H1 (cell line): Measurements from ENCODE around the gene FAAP100. TPM values are rescaled to one million over a fixed set of nuclear protein-coding genes. Genes with fewer than 3 reads are reported as not detected.

Experiments used
- CTCF ChIA-PET: fragments of 300-600 bp; sonication (Branson Sonifier 250); formaldehyde crosslinking; loops from one replicate; lab custom pipeline; 2021; ENCODE audit not compliant: partially characterized antibody; lab: Charles Lee
- POLR2A ChIA-PET: fragments of 300-600 bp; sonication (Branson Sonifier 250); formaldehyde crosslinking; loops from one replicate; lab custom pipeline; 2021; ENCODE audit warnings: inconsistent platforms; ENCODE audit not compliant: partially characterized antibody; lab: Charles Lee
- DNase-seq, 2 experiments: peaks; one replicate each; pipeline versions ENCODE4 v3.0.0 to v3.0.0-alpha.2; 2010 to 2022; ENCODE audit warnings: low spot score in 2 of 2, low read depth in 1 of 2, mixed read lengths in 1 of 2
- FAIRE-seq: peaks from 2 replicates; lab custom pipeline; 2011; peaks lifted over from hg19 to GRCh38; lab: Jason Lieb, UNC
- H2AFZ ChIP-seq: 2 replicates; pipeline ENCODE4 v1.8.1; 2012; ENCODE audit warnings: low read length, inconsistent platforms
- H2AK5ac ChIP-seq: 2 replicates; pipeline ENCODE4 v1.6.1; 2013; ENCODE audit warnings: low read depth, low read length
- H2BK120ac ChIP-seq: replicated peaks from 2 replicates; pipeline ENCODE3; 2013; ENCODE audit warnings: low read depth, low read length, inconsistent platforms
- H2BK12ac ChIP-seq: 2 replicates; pipeline ENCODE4 v1.6.1; 2013; ENCODE audit warnings: low read depth, low read length
- H2BK15ac ChIP-seq: 2 replicates; pipeline ENCODE4 v1.6.1; 2013; ENCODE audit warnings: low read length
- H2BK20ac ChIP-seq: 2 replicates; pipeline ENCODE4 v1.6.1; 2013; ENCODE audit warnings: low read length
- H2BK5ac ChIP-seq: 2 replicates; pipeline ENCODE4 v1.6.1; 2013; ENCODE audit warnings: low read depth, low read length
- H3K14ac ChIP-seq: 2 replicates; pipeline ENCODE4 v1.6.1; 2013; ENCODE audit warnings: inconsistent platforms; ENCODE audit not compliant: insufficient read length
- H3K18ac ChIP-seq: 2 replicates; pipeline ENCODE4 v1.6.1; 2013; ENCODE audit warnings: low read length; ENCODE audit errors: extremely low read depth
- H3K23ac ChIP-seq: 2 replicates; pipeline ENCODE4 v1.6.1; 2013; ENCODE audit warnings: inconsistent platforms; ENCODE audit not compliant: insufficient read length
- H3K23me2 ChIP-seq: 2 replicates; pipeline ENCODE4 v1.6.1; 2013; ENCODE audit warnings: low read depth, low read length
- H3K27ac ChIP-seq: 2 replicates; pipeline ENCODE4 v1.6.1; 2011; ENCODE audit warnings: low read depth, low read length, inconsistent platforms
- H3K27me3 ChIP-seq, 4 experiments: replicated peaks in 1 of 4; 1 replicate in 1 of 4; 2 replicates in 3 of 4; pipeline versions ENCODE4 v1.6.1 to v1.8.1; 2011 to 2013; ENCODE audit warnings: low read length in 3 of 4, mild to moderate bottlenecking in 3 of 4, inconsistent platforms in 2 of 4, mixed read lengths in 2 of 4, moderate library complexity in 1 of 4; ENCODE audit not compliant: control insufficient read depth in 3 of 4, insufficient read depth in 3 of 4; ENCODE audit errors: extremely low read depth in 1 of 4
- H3K36me3 ChIP-seq, 4 experiments: 2 replicates each; pipeline versions ENCODE4 v1.6.1 to v1.8.1; 2011 to 2013; ENCODE audit warnings: mild to moderate bottlenecking in 4 of 4, low read length in 3 of 4, moderate library complexity in 2 of 4, control low read depth in 1 of 4, inconsistent platforms in 1 of 4; ENCODE audit not compliant: insufficient read depth in 4 of 4, control insufficient read depth in 2 of 4
- H3K4ac ChIP-seq: replicated peaks from 2 replicates; pipeline ENCODE3; 2013; ENCODE audit warnings: low read length, low read depth, mixed read lengths, inconsistent platforms; ENCODE audit not compliant: insufficient read length
- H3K4me1 ChIP-seq, 4 experiments: replicated peaks in 1 of 4; 1 replicate in 1 of 4; 2 replicates in 3 of 4; pipeline versions ENCODE4 v1.6.1 to v1.8.1; 2011 to 2013; ENCODE audit warnings: low read length in 3 of 4, inconsistent platforms in 2 of 4, mixed read lengths in 1 of 4; ENCODE audit not compliant: insufficient read depth in 4 of 4, control insufficient read depth in 3 of 4
- H3K4me2 ChIP-seq, 2 experiments: 2 replicates each; pipeline versions ENCODE4 v1.6.1 to v1.8.1; 2011 to 2013; ENCODE audit warnings: low read depth in 2 of 2, low read length in 2 of 2, control low read depth in 1 of 2, inconsistent platforms in 1 of 2, mild to moderate bottlenecking in 1 of 2; ENCODE audit not compliant: insufficient read depth in 1 of 2
- H3K4me3 ChIP-seq, 4 experiments: fragments of 200-600, 300-600 bp in 1 of 4; sonication (generic), shearing (Covaris generic), sonication (Bioruptor Twin) in 1 of 4; 2 replicates each; pipeline versions ENCODE4 v1.5.1 to v1.8.1; 2011 to 2016; ENCODE audit warnings: low read length in 4 of 4, low read depth in 3 of 4, control low read depth in 2 of 4, inconsistent platforms in 2 of 4, mild to moderate bottlenecking in 2 of 4, mixed read lengths in 1 of 4, moderate library complexity in 1 of 4; ENCODE audit not compliant: insufficient read depth in 2 of 4; ENCODE audit errors: extremely low read depth in 1 of 4
- H3K56ac ChIP-seq: replicated peaks from 2 replicates; pipeline ENCODE3; 2013; ENCODE audit warnings: low read depth, mild to moderate bottlenecking, mixed read lengths, low read length, inconsistent platforms; ENCODE audit not compliant: insufficient read length
- H3K79me1 ChIP-seq: 2 replicates; pipeline ENCODE4 v1.6.1; 2013; ENCODE audit warnings: low read depth, low read length, control low read depth
- H3K79me2 ChIP-seq, 2 experiments: 2 replicates each; pipeline versions ENCODE4 v1.6.1 to v1.8.1; 2012 to 2013; ENCODE audit warnings: low read length in 2 of 2, mild to moderate bottlenecking in 2 of 2, inconsistent platforms in 1 of 2; ENCODE audit not compliant: insufficient read depth in 2 of 2, control insufficient read depth in 1 of 2
- H3K9ac ChIP-seq, 4 experiments: replicated peaks in 1 of 4; 1 replicate in 1 of 4; 2 replicates in 3 of 4; pipeline versions ENCODE4 v1.6.1 to v1.8.1; 2011 to 2013; ENCODE audit warnings: low read depth in 3 of 4, low read length in 3 of 4, control low read depth in 2 of 4, mild to moderate bottlenecking in 2 of 4, moderate library complexity in 2 of 4, inconsistent platforms in 1 of 4; ENCODE audit errors: extremely low read depth in 1 of 4
- H3K9me3 ChIP-seq, 2 experiments: 2 replicates each; pipeline versions ENCODE4 v1.6.1 to v1.8.1; 2012 to 2013; ENCODE audit warnings: mild to moderate bottlenecking in 2 of 2, moderate library complexity in 2 of 2, control low read depth in 1 of 2, inconsistent platforms in 1 of 2, low read depth in 1 of 2, low read length in 1 of 2, mixed read lengths in 1 of 2; ENCODE audit not compliant: insufficient read depth in 2 of 2
- H4K20me1 ChIP-seq, 2 experiments: replicated peaks in 1 of 2; 2 replicates each; pipeline versions ENCODE3 to v1.8.1; 2011 to 2013; ENCODE audit warnings: inconsistent platforms in 2 of 2, low read length in 2 of 2, mild to moderate bottlenecking in 1 of 2; ENCODE audit not compliant: insufficient read depth in 2 of 2, control insufficient read depth in 1 of 2
- H4K5ac ChIP-seq: 2 replicates; pipeline ENCODE4 v1.6.1; 2013; ENCODE audit warnings: low read length, low read depth, mixed read lengths, inconsistent platforms; ENCODE audit not compliant: insufficient read length
- H4K8ac ChIP-seq: 2 replicates; pipeline ENCODE4 v1.8.0; 2013; ENCODE audit warnings: mild to moderate bottlenecking, moderate library complexity, low read length, inconsistent platforms; ENCODE audit not compliant: insufficient read depth; ENCODE audit errors: extremely low read depth
- H4K91ac ChIP-seq: replicated peaks from 2 replicates; pipeline ENCODE3; 2013; ENCODE audit warnings: low read length, mixed read lengths, inconsistent platforms; ENCODE audit not compliant: insufficient read length
- ATF2 ChIP-seq: IDR thresholded peaks from 2 replicates; pipeline ENCODE4 v1.6.1; 2012; ENCODE audit warnings: low read length, inconsistent platforms
- CHD1 ChIP-seq: IDR thresholded peaks from 2 replicates; pipeline ENCODE4 v1.6.1; 2012; ENCODE audit warnings: low read depth, low read length, improper control_type of control experiment
- JUN ChIP-seq: IDR thresholded peaks from 2 replicates; pipeline ENCODE4 v1.6.1; 2011; ENCODE audit warnings: low read depth, mild to moderate bottlenecking, improper control_type of control experiment, low read length
- POLR2A ChIP-seq, 2 experiments: IDR thresholded peaks; 1 replicate in 1 of 2; 2 replicates in 1 of 2; pipeline ENCODE4 v1.6.1; 2011; ENCODE audit warnings: low read depth in 2 of 2, low read length in 2 of 2, mild to moderate bottlenecking in 2 of 2; ENCODE audit errors: control extremely low read depth in 1 of 2
- SAP30 ChIP-seq: fragments of 300-600 bp; sonication (generic); IDR thresholded peaks from 2 replicates; pipeline ENCODE4 v1.7.1; 2012; ENCODE audit warnings: low read length, moderate library complexity, mild to moderate bottlenecking, inconsistent platforms; ENCODE audit not compliant: insufficient read depth, insufficient replicate concordance
- SIN3A ChIP-seq, 2 experiments: IDR thresholded peaks in 1 of 2; conservative IDR thresholded peaks in 1 of 2; 2 replicates each; pipeline ENCODE4 v1.6.1; 2011 to 2012; ENCODE audit warnings: low read length in 2 of 2, improper control_type of control experiment in 1 of 2, low read depth in 1 of 2, mild to moderate bottlenecking in 1 of 2
- SIRT6 ChIP-seq: IDR thresholded peaks from one replicate; pipeline ENCODE4 v1.7.1; 2012; ENCODE audit warnings: low read length, inconsistent platforms
- USF2 ChIP-seq: IDR thresholded peaks from 2 replicates; pipeline ENCODE4 v1.6.1; 2011; ENCODE audit warnings: low read length, improper control_type of control experiment
- WGBS, 2 experiments: shearing (Covaris generic) in 1 of 2; methylation state at CpG; one replicate each; pipeline versions ENCODE4 v1.1.6 to v1.1.7; 2013 to 2015; ENCODE audit warnings: low lambda C conversion rate in 2 of 2, mixed read lengths in 2 of 2, inconsistent platforms in 1 of 2, low coverage in 1 of 2, missing lambda C conversion rate in 1 of 2; ENCODE audit not compliant: insufficient replicate concordance in 2 of 2, insufficient coverage in 1 of 2, insufficient read length in 1 of 2; ENCODE audit errors: extremely low coverage in 1 of 2, missing lambda C conversion rate in 1 of 2; 5-methylcytosine and 5-hydroxymethylcytosine counted together
- polyA plus RNA-seq, 7 experiments: library from polyadenylated mRNA; depleted of rRNA in 3 of 7; stranded (reverse) in 5 of 7; unstranded in 2 of 7; fragments of >200 nt in 5 of 7; fragments of 200-250 nt in 2 of 7; gene quantifications; 1 replicate in 5 of 7; 2 replicates in 1 of 7; 4 replicates in 1 of 7; pipeline versions ENCODE4 v1.2.1 to v1.2.3, GENCODE V29; 2011 to 2013; ENCODE audit warnings: missing spikeins in 2 of 7, mixed read lengths in 2 of 7
- total RNA-seq: library from RNA; stranded (reverse); fragmentation: NEBNext Ultra II Directional; extraction: Animal tissue kit (Norgen Biotek cat#: 25700); gene quantifications from 2 replicates; pipeline ENCODE4 v1.2.1, GENCODE V29; 2021

The FAAP100 gene
- total and polyA plus RNA-seq, 2 of the 8 experiments (the other 6 are each of a cell fraction or from before 2014, with no cell fraction given): 23.2 to 41.8 TPM

GRCh38 chr17:81511804-81512561, 40.2 kb downstream of the FAAP100 start:
- H3K4me3 ChIP-seq: peak overlapping the region; percentile 75 to 93 (median 90)
- POLR2A ChIA-PET: interaction anchor here (0.6 to 35.8 kb wide), 25 partner anchors 4 to 419 kb away, joined by 3 to 1004 read pairs (median 5); partner anchors contain the start of genes ACTG1, BAHCC1, FAAP100 and FSCN2
- H2BK12ac ChIP-seq: no peak overlapping the region
- no peak overlapping the region for H3K23ac ChIP-seq
- H2AFZ ChIP-seq: no peak overlapping the region
- H2BK20ac ChIP-seq: no peak overlapping the region
- peaks cover 19 to 37% (median 31%) of the 10 kb centered on the region in 4 experiments; a peak in 7 of 8 replicates for H3K36me3 ChIP-seq
- H4K8ac ChIP-seq: peak overlapping the region; percentile 69
- peaks cover 19% of the 10 kb centered on the region for H3K79me1 ChIP-seq
- no peaks in the 10 kb centered on the region for H3K9me3 ChIP-seq
- FAIRE-seq (no peak), DNase-seq (no peak)
- peaks cover 23 to 31% of the 10 kb centered on the region in 2 experiments for H4K20me1 ChIP-seq
- peaks cover 24 to 45% of the 10 kb centered on the region in 2 experiments for H3K79me2 ChIP-seq
- H3K23me2 ChIP-seq: peaks cover 25% of the 10 kb centered on the region
- H3K18ac ChIP-seq: peak overlapping the region; percentile 78
- WGBS, 2 experiments: 3% methylated on average over 36 of the region's 62 CpGs; no CpG with 5 or more reads in 1 of the 2 experiments
- H3K14ac ChIP-seq: no peak overlapping the region
- peak overlapping the region; percentile 97 to 98 for H3K4me2 ChIP-seq
- CTCF ChIA-PET: no interaction called here
- H3K4me1 ChIP-seq: peaks cover 0 to 14% (median 7%) of the 10 kb centered on the region in 4 experiments; a peak in 5 of 7 replicates
- H4K91ac ChIP-seq: no peak overlapping the region
- no peak overlapping the region for H2AK5ac ChIP-seq
- peak overlapping the region; percentile 75 for H2BK5ac ChIP-seq
- H2BK120ac ChIP-seq: no peak overlapping the region
- peak overlapping the region; percentile 82 for H3K27ac ChIP-seq
- peak overlapping the region; percentile 8 for H3K56ac ChIP-seq
- H3K27me3 ChIP-seq: no peaks in the 10 kb centered on the region
- H4K5ac ChIP-seq: no peak overlapping the region
- H3K4ac ChIP-seq: no peak overlapping the region
- no peak overlapping the region for H2BK15ac ChIP-seq
- peak overlapping the region; percentile 76 to 96 (median 94) for H3K9ac ChIP-seq
- TF ChIP-seq USF2 (0 out of 2 replicates have a peak, but pooled peaks have one; percentile 27), SAP30 (peak; percentile 68), CHD1 (0 out of 2 replicates have a peak, but pooled peaks have one; percentile 58), SIN3A (conservative IDR thresholded peaks at IDR 0.05 in 1 of 2, IDR thresholded peaks at IDR 0.05 in 1 of 2; ENCODE audit: low read depth in 1 of 2, low read length in 2 of 2) (peak; percentile 31 to 84; a peak in 3 of 4 replicates), JUN (no peak), SIRT6 (no peak), ATF2 (peak; percentile 34; the same call in 1 of the 2 replicates), POLR2A (IDR thresholded peaks at IDR 0.05; ENCODE audit: control extremely low read depth in 1 of 2, low read depth in 2 of 2, low read length in 2 of 2) (peak; percentile 69 to 93)
